ENCODE results near the gene TLE1. TPM values are rescaled to one million over a fixed set of nuclear protein-coding genes. Genes with fewer than 3 reads are reported as not detected.

The TLE1 gene
- total RNA-seq, 6 experiments from 2014 or later: 6.7 to 15.3 (median 13.0) TPM

DNA sequence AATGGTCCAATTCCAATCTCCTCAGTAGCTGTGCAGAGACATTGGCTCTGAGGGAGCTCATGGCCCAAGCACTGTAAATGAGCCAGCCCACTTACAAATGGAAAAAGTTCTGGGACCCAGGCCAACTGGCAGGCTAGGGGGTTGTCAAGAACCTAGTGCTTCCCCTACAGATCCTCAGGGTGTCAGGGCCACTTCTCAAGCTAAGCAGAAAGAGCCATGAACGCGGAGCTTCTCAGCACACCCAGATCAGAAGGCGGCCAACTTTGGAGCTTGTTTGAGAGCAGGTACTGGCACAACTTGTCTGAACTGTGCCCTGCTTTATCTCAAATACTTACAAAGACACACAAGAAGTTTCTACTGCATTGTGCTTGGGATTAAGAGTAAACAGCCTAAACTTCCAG, 17.5 kb downstream of the TLE1 start:
- Mint-ChIP-seq H3K36me3 (ENCODE audit: low read depth) (peaks cover 26% of the 10 kb centered on the region), H3K27ac (no peak overlapping the region), H3K27me3 (ENCODE audit: insufficient read depth) (no peaks in the 10 kb centered on the region), H3K4me3 (no peak overlapping the region), H3K9me3 (no peaks in the 10 kb centered on the region), H3K4me1 (ENCODE audit: low read depth) (peaks cover 11% of the 10 kb centered on the region)
- no peak for DNase-seq
- TF ChIP-seq CTCF (IDR thresholded peaks at IDR 0.05): no peak

- Mint-ChIP-seq H3K4me1 (ENCODE audit: low read depth) (peaks cover 25% of the 10 kb centered on the region), H3K27ac (no peak overlapping the region), H3K36me3 (ENCODE audit: low read depth) (peaks cover 20% of the 10 kb centered on the region), H3K4me3 (no peak overlapping the region), H3K27me3 (ENCODE audit: insufficient read depth) (no peaks in the 10 kb centered on the region), H3K9me3 (no peaks in the 10 kb centered on the region)
- DNase-seq: no peak
- TF ChIP-seq CTCF (IDR thresholded peaks at IDR 0.05): no peak
Observed at GRCh38 chr9:81669866-81670265, 19.5 kb downstream of the TLE1 start.

- DNase-seq: no peak
- peaks cover 20% of the 10 kb centered on the region for H3K36me3 Mint-ChIP-seq (ENCODE audit: low read depth)
- peaks cover 28% of the 10 kb centered on the region for H3K4me1 Mint-ChIP-seq (ENCODE audit: low read depth)
- no peak overlapping the region for H3K27ac Mint-ChIP-seq
- H3K27me3 Mint-ChIP-seq (ENCODE audit: insufficient read depth): no peaks in the 10 kb centered on the region
- no peak for TF ChIP-seq CTCF (IDR thresholded peaks at IDR 0.05)
- no peak overlapping the region for H3K4me3 Mint-ChIP-seq
- no peaks in the 10 kb centered on the region for H3K9me3 Mint-ChIP-seq
Observed at GRCh38 chr9:81669041-81669651, 20.2 kb downstream of the TLE1 start.

- DNase-seq: no peak
- TF ChIP-seq CTCF (IDR thresholded peaks at IDR 0.05): no peak
- Mint-ChIP-seq H3K9me3 (no peaks in the 10 kb centered on the region), H3K4me3 (no peak overlapping the region), H3K27me3 (ENCODE audit: insufficient read depth) (no peaks in the 10 kb centered on the region), H3K36me3 (ENCODE audit: low read depth) (no peaks in the 10 kb centered on the region), H3K4me1 (ENCODE audit: low read depth) (peaks cover 41% of the 10 kb centered on the region), H3K27ac (no peak overlapping the region)
Observed at GRCh38 chr9:81666123-81666522, 23.2 kb downstream of the TLE1 start.

DNA sequence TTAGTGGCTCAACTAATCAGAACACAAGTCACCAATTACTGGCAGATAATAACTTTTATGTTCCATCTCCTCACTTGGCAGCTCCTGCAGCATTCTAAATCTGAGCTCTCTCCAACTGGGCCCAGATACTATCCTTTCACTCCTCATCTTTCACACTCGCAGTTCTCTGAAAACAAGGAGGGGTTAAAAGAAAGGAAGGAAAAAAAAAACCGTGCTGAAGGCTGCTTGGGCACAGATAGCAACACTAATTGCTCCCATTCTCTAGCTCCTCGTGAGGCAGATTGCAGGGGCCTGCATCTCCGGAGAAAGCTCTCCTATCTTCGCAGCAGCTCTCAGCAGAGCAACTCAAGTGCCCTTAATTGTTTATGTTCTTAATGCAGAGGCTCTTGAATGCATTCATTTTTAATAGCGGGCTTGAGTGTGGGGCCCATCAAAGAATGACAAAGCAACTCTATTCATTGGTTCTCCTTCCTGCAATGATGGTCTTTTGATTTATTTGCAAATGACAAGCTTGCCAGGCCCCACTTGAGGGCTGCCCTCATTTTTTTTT, 23.9 kb downstream of the TLE1 start:
- no peaks in the 10 kb centered on the region for H3K27me3 Mint-ChIP-seq (ENCODE audit: insufficient read depth)
- no peaks in the 10 kb centered on the region for H3K9me3 Mint-ChIP-seq
- no peak overlapping the region for H3K27ac Mint-ChIP-seq

More for the DNA sequence above, 23.9 kb downstream of the TLE1 start:
- TF ChIP-seq CTCF (IDR thresholded peaks at IDR 0.05): no peak
- Mint-ChIP-seq H3K4me1 (ENCODE audit: low read depth) (peaks cover 41% of the 10 kb centered on the region), H3K4me3 (no peak overlapping the region), H3K36me3 (ENCODE audit: low read depth) (no peaks in the 10 kb centered on the region)
- no peak for DNase-seq
